ENCODE results near the gene CNNM2. TPM values are rescaled to one million over a fixed set of nuclear protein-coding genes. Genes with fewer than 3 reads are reported as not detected.

CNNM2 gene
- polyA plus RNA-seq, 1 of the 3 experiments (the other 2 are of a cell fraction): 4.0 TPM

DNA sequence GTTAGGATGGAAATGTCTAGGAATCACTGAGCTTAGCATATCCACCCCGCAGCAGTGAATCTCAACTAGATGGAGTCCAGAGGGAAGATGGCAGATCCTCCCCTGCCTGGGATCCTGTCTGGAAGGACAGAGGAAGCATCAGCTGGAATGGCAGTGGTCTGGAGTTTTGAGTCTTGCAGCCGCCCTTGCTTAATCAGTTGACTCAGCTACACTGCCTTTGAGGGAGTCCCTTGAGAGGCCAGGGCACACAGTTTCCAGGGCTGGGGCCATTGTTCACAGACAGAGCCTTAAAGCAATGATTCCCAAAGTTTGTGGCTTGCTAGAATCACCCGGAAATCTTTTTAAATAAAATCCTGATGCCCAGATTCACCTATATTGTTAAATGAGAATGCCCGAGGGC lies 146.9 kb downstream of the CNNM2 start:
- Histone ChIP-seq H3K4me3 (ENCODE audit: low read depth in 2 of 2, low read length in 1 of 2) (no peak overlapping the region), H3K27me3 (ENCODE audit: insufficient read depth) (no peaks in the 10 kb centered on the region), H2AFZ (ENCODE audit: low read depth) (no peak overlapping the region), H3K9me2 (no peaks in the 10 kb centered on the region), H3K27ac (ENCODE audit: low read depth in 2 of 2, low read length in 1 of 2) (peak overlapping the region in 1 of 2 experiments; percentile 57; a peak in 2 of 4 replicates), H3K79me2 (ENCODE audit: insufficient read depth) (no peaks in the 10 kb centered on the region), H3F3A (replicated peaks; ENCODE audit: insufficient read depth) (no peaks in the 10 kb centered on the region), H3K4me1 (ENCODE audit: control insufficient read depth in 1 of 2, insufficient read depth in 2 of 2, low read depth in 1 of 2, low read length in 1 of 2) (peaks cover 0 to 22% of the 10 kb centered on the region in 2 experiments; a peak in 1 of 4 replicates), H4K20me1 (ENCODE audit: insufficient read depth) (no peaks in the 10 kb centered on the region), H3K9me3 (no peaks in the 10 kb centered on the region), H3K36me3 (replicated peaks in 1 of 2; ENCODE audit: control insufficient read depth in 1 of 2, insufficient read depth in 2 of 2, low read length in 1 of 2) (peaks cover 0 to 4% of the 10 kb centered on the region in 2 experiments), H3K4me2 (no peak overlapping the region), H3K9ac (no peak overlapping the region)
- 90% methylated on average over 2 of the region's 4 CpGs for WGBS (ENCODE audit: low lambda C conversion rate)
- no peak for DNase-seq
- TF ChIP-seq, protein P1, sequence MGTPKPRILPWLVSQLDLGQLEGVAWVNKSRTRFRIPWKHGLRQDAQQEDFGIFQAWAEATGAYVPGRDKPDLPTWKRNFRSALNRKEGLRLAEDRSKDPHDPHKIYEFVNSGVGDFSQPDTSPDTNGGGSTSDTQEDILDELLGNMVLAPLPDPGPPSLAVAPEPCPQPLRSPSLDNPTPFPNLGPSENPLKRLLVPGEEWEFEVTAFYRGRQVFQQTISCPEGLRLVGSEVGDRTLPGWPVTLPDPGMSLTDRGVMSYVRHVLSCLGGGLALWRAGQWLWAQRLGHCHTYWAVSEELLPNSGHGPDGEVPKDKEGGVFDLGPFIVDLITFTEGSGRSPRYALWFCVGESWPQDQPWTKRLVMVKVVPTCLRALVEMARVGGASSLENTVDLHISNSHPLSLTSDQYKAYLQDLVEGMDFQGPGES (IDR thresholded peaks at IDR 0.05; ENCODE audit: low read depth, low read length): no peak
- TF ChIP-seq RFX5 (IDR thresholded peaks at IDR 0.05; ENCODE audit: low read length): no peak
- TF ChIP-seq SIN3A (IDR thresholded peaks at IDR 0.05; ENCODE audit: borderline replicate concordance, low read depth, low read length): no peak
- TF ChIP-seq RCOR1 (IDR thresholded peaks at IDR 0.05; ENCODE audit: low read length): no peak
- TF ChIP-seq RAD21 (IDR thresholded peaks at IDR 0.05; ENCODE audit: low read length): no peak
- TF ChIP-seq FOXM1 (IDR thresholded peaks at IDR 0.05; ENCODE audit: low read depth): no peak
- TF ChIP-seq, protein P2, sequence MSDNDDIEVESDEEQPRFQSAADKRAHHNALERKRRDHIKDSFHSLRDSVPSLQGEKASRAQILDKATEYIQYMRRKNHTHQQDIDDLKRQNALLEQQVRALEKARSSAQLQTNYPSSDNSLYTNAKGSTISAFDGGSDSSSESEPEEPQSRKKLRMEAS (IDR thresholded peaks at IDR 0.05; ENCODE audit: low read depth): no peak
- TF ChIP-seq TCF12 (IDR thresholded peaks at IDR 0.05): no peak
- TF ChIP-seq, protein P3, sequence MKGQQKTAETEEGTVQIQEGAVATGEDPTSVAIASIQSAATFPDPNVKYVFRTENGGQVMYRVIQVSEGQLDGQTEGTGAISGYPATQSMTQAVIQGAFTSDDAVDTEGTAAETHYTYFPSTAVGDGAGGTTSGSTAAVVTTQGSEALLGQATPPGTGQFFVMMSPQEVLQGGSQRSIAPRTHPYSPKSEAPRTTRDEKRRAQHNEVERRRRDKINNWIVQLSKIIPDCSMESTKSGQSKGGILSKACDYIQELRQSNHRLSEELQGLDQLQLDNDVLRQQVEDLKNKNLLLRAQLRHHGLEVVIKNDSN (IDR thresholded peaks at IDR 0.05; ENCODE audit: borderline replicate concordance, low read depth): no peak
- no peak for TF ChIP-seq SMC3 (IDR thresholded peaks at IDR 0.05; ENCODE audit: low read depth, low read length)
- no peak for TF ChIP-seq ELF1 (IDR thresholded peaks at IDR 0.05)
- TF ChIP-seq, protein P4, sequence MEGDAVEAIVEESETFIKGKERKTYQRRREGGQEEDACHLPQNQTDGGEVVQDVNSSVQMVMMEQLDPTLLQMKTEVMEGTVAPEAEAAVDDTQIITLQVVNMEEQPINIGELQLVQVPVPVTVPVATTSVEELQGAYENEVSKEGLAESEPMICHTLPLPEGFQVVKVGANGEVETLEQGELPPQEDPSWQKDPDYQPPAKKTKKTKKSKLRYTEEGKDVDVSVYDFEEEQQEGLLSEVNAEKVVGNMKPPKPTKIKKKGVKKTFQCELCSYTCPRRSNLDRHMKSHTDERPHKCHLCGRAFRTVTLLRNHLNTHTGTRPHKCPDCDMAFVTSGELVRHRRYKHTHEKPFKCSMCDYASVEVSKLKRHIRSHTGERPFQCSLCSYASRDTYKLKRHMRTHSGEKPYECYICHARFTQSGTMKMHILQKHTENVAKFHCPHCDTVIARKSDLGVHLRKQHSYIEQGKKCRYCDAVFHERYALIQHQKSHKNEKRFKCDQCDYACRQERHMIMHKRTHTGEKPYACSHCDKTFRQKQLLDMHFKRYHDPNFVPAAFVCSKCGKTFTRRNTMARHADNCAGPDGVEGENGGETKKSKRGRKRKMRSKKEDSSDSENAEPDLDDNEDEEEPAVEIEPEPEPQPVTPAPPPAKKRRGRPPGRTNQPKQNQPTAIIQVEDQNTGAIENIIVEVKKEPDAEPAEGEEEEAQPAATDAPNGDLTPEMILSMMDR (IDR thresholded peaks at IDR 0.05): no peak
- TF ChIP-seq YY1 (IDR thresholded peaks at IDR 0.05; ENCODE audit: low read depth): no peak
- TF ChIP-seq TAF1 (IDR thresholded peaks at IDR 0.05; ENCODE audit: borderline replicate concordance, low read depth, low read length): no peak
- no peak for TF ChIP-seq MEF2A (IDR thresholded peaks at IDR 0.05; ENCODE audit: borderline replicate concordance, low read depth)
- POLR2A ChIA-PET: no interaction called here
- CTCF ChIA-PET: interaction anchor here (1.0 to 20.8 kb wide), 4 partner anchors 148 to 234 kb away, joined by 3 to 264 read pairs (median 4); partner anchors contain the start of gene CNNM2

Data from SK-N-SH (cell line).